ENCODE measurements around the gene RPS8. TPM values are rescaled to one million over a fixed set of nuclear protein-coding genes. Genes with fewer than 3 reads are reported as not detected.
A peak's percentile ranks its signal among the peaks of the same experiment; 100 is the strongest.
"Not testable (repeated sequence)": the region's sequence is repeated elsewhere in the genome, so short reads cannot be mapped to it uniquely, and the experiment has no call there.

RPS8 gene
- total RNA-seq, 4 donors from 2014 or later: 1,157 to 3,010 (median 2,305) TPM

DNA sequence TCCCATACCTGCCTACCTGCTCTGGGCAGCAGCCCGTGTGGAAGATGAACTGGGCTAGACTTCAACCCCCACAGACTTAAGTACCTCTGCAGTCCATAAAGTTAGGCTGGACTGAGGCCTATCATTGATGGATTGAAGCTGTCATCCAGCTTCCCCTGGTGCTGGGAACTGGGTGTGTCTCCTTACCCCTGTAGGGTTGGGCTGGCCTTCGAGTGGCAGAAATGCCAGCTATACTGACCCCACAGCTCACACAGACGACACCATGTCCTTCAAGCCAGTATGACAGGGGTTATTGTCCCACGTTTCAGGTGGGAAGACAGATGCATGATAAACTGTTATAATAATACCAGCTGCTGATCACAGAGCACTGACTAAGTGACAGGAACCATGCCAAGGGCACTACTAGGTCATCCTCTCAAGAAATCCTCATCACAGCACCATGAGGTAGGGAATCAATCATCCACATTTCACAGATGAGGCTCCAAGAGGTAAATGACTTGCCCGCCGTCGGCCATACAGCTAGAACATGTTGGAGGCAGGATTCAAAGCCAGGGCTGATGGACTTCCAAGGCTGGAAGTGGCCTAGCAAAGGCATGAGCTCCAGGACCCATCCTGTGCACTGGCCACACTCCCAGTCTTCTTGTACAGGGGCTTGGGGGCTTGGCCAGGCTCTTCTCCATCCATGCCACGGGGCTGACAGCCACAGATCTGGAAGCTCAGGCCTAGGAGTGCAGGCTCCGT, 12.9 kb downstream of the RPS8 start, which contains the start of gene BEST4:
Gene BEST4 (minus strand): TSS at position 51 of the 741 bp plus-strand sequence. CDS start 465 bp downstream, outside the sequence.
- H3K27ac ChIP-seq: no peak within 1 kb of the TSS
- WGBS, 2 donors (ENCODE audit: low coverage in 1 of 2): 0 to 40% methylated on average over 1 of the region's 9 CpGs
- H3K4me3 ChIP-seq: no peak within 1 kb of the TSS
- no peaks in the 10 kb centered on the region for H3K27me3 ChIP-seq
- TF ChIP-seq CTCF (IDR thresholded peaks at IDR 0.05) (no peak), POLR2AphosphoS5 (IDR thresholded peaks at IDR 0.05) (no peak), POLR2A (IDR thresholded peaks at IDR 0.05) (no peak), EP300 (IDR thresholded peaks at IDR 0.05) (no peak)
- peaks cover 0 to 36% (median 18%) of the 10 kb centered on the region in 3 donors for H3K4me1 ChIP-seq
- H3K36me3 ChIP-seq: no peaks in the 10 kb centered on the region
- ATAC-seq: no peak
- H3K9me3 ChIP-seq: no peaks in the 10 kb centered on the region

DNA sequence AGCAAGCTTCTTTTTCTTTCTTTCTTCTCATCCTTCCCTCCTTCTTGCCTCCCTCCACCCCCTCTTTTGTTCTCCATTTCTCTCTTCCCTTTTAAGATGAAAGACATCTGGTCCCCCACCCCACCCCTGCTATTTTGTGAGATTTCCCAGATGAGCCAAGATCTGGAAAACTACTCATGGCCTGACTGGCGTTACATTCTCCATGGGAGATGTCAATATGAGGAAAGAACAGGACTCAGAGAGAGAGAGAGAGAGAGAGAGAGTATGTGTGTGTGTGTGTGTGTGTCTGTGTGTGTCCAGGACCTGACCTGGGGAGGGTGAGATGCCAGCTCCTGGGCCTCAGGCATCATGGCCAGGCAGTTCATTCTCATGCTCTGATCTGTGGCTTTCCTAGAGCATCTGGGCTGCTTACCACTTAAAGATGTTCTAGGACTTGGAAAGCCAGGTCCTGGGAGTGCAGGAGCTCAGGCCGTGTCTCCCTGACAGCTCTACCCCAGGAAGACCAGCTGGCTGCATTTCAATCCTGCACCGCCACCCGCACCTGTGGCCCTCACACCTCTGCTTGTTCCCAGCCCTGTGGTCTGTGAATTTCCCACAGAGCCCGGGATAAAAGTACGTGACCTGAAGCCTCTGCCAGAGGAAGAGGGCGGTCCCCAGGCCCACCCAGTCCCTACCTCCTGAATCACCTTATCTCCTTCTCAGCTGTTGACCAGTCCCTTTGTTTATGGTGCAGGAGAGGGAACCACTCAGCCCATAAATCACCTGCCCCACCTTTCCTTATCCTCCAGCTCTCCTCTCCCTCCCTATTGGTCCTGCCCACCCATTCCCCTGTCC, 15.8 kb downstream of the RPS8 start:
- H3K4me1 ChIP-seq: peaks cover 0 to 7% (median 0%) of the 10 kb centered on the region in 3 donors
- H3K9me3 ChIP-seq: no peaks in the 10 kb centered on the region
- WGBS, 2 donors (ENCODE audit: low coverage in 1 of 2): 20 to 70% methylated on average over 1 to 3 of the region's 7 CpGs
- no peak overlapping the region for H3K27ac ChIP-seq
- ATAC-seq: no peak
- no peak for TF ChIP-seq POLR2AphosphoS5 (IDR thresholded peaks at IDR 0.05)
- no peak for TF ChIP-seq EP300 (IDR thresholded peaks at IDR 0.05)
- no peak for TF ChIP-seq CTCF (IDR thresholded peaks at IDR 0.05)
- no peak for TF ChIP-seq POLR2A (IDR thresholded peaks at IDR 0.05)
- H3K4me3 ChIP-seq: no peak overlapping the region
- no peaks in the 10 kb centered on the region for H3K27me3 ChIP-seq
- H3K36me3 ChIP-seq: no peaks in the 10 kb centered on the region

DNA sequence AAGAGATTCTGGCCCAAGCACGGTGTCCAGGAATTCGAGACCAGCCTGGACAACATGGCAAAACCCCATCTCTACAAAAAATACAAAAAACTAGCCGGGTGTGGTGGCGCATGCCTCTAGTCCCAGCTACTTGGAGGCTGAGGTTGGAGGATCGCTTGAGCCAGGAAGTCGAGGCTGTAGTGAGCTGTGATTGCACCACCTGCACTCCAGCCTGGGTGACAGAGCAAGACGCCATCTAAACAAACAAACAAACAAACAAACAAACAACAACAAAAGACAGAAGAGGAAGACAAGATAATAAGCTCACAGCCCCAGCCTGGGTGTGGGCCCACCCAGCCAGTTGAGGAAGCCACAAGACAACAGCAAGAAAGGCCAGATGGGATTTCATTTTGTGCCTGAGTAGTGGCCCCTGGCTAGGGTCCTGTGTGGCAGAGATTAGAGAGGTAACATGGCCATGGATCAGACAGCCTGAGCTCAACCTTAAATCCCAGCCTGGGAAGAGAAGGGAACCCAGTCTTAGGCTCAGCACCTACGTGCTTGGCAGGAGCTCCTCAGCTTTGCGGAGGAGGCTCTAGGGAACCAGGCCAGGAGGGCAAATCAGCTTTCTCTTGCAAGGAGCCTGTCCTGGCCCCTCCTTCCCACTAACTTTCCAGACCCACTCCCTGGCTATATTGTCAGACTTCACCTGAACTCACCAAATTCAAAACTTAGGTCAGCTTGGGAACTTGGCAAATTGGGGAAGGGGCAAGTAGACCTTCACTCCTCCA, 17.6 kb downstream of the RPS8 start:
- no peak for ATAC-seq
- H3K36me3 ChIP-seq: no peaks in the 10 kb centered on the region
- no peak overlapping the region for H3K4me3 ChIP-seq
- 83 to 84% methylated on average over 3 to 4 of the region's 9 CpGs for WGBS, 2 donors (ENCODE audit: low coverage in 1 of 2)
- no peaks in the 10 kb centered on the region for H3K9me3 ChIP-seq
- H3K27ac ChIP-seq: no peak overlapping the region
- TF ChIP-seq POLR2AphosphoS5 (IDR thresholded peaks at IDR 0.05): no peak
- no peak for TF ChIP-seq EP300 (IDR thresholded peaks at IDR 0.05)
- TF ChIP-seq POLR2A (IDR thresholded peaks at IDR 0.05): no peak
- no peak for TF ChIP-seq CTCF (IDR thresholded peaks at IDR 0.05)
- H3K27me3 ChIP-seq: no peaks in the 10 kb centered on the region
- H3K4me1 ChIP-seq: no peaks in the 10 kb centered on the region

- 74% methylated on average over 6 of the region's 8 CpGs for WGBS, 2 donors (ENCODE audit: low coverage in 1 of 2)
- not testable (repeated sequence) for H3K4me3 ChIP-seq, H3K9me3 ChIP-seq, H3K27me3 ChIP-seq, ATAC-seq, H3K36me3 ChIP-seq
- peak overlapping the region in 2 of 4 donors; percentile 95 to 96 for H3K27ac ChIP-seq
- H3K4me1 ChIP-seq: peaks cover 0 to 33% (median 15%) of the 10 kb centered on the region in 3 donors
Observed at GRCh38 chr1:44797886-44798285, 22.5 kb downstream of the RPS8 start.
